Effector memory CD4-positive, alpha-beta T cell (primary cell): ENCODE measurements around the gene NFYB.

ENCODE experiments used
- DNase-seq, 3 donors: peaks; one replicate each; pipeline ENCODE4 v3.0.0-alpha.2; 2020
- H3K27ac ChIP-seq: 2 replicates; pipeline ENCODE4 v1.7.0; 2013; ENCODE audit warnings: mild to moderate bottlenecking, low read length, moderate library complexity; ENCODE audit not compliant: insufficient read depth, poor library complexity, severe bottlenecking
- H3K27me3 ChIP-seq: replicated peaks from 2 replicates; pipeline ENCODE4 v1.7.0; 2013; ENCODE audit warnings: mild to moderate bottlenecking, low read length; ENCODE audit not compliant: insufficient read depth, control insufficient read depth, poor library complexity, severe bottlenecking
- H3K36me3 ChIP-seq: 2 replicates; pipeline ENCODE4 v1.7.0; 2013; ENCODE audit warnings: mild to moderate bottlenecking, low read length, moderate library complexity; ENCODE audit not compliant: control insufficient read depth, insufficient read depth
- H3K4me1 ChIP-seq: 2 replicates; pipeline ENCODE4 v1.7.0; 2013; ENCODE audit warnings: low read length, mild to moderate bottlenecking; ENCODE audit not compliant: control insufficient read depth, insufficient read depth, poor library complexity, severe bottlenecking
- H3K4me3 ChIP-seq: 2 replicates; pipeline ENCODE4 v1.7.0; 2013; ENCODE audit warnings: low read length, low read depth, mild to moderate bottlenecking; ENCODE audit not compliant: insufficient read depth, poor library complexity, severe bottlenecking
- H3K9me3 ChIP-seq: 2 replicates; pipeline ENCODE4 v1.7.0; 2013; ENCODE audit warnings: mild to moderate bottlenecking, low read length, moderate library complexity; ENCODE audit not compliant: control insufficient read depth
- total RNA-seq, 3 donors: gene quantifications; one replicate each; lab custom pipeline; 2026; lab: John Stamatoyannopoulos, UW

The NFYB gene
- total RNA-seq: 15.2 to 19.9 (median 19.7) reads per million in 3 donors

DNA sequence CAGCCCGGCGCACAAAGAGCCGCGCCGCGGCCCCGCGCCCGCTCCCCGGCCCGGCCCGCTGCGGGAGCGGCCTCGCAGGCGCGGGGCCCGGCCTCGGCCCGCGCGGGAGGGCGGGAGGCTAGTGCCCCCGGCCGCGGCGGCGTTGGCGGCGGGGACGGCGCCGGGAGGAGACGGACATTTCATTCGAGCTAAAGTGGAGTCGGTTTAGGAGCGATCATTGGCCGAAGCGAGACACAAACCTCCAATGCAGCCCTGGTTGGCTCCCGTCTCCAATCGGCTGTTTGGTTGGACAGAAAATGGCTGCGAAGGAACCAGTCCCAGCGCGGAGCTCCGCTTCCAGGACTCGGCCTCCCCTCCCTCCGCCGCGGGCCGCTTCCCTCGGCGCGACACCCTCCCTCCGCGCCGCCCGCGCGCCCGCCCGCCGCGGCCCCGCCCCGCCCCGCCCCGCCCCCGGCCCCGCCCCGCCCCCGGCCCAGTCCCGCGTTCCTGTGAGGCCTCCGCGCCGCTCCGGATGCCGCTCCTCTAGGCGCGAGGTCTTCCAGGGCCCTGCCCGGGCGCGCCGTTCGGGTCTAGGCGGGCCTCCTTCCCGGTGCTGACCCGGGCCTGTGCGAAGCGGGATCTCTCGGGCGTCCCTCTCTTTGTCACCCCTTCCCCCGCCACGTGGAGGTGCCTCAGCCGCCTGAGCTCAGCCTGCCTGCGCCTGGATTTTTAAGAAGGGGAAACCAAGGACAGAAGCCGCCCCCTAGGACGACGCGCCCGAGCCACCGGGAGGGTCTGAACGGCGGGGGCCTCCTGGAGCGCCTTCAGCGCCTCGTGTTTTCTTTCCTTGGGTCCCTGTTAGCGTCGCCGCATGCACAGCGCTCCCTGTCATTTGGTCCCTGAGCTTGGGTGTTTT lies at the start of gene NFYB:
Gene NFYB, minus strand, starts transcription at position 309 of the 895 bp plus-strand sequence. CDS start 2,757 bp downstream, outside the sequence.
- Histone ChIP-seq H3K4me1 (peaks cover 15% of the 10 kb centered on the region), H3K36me3 (peaks cover 9% of the 10 kb centered on the region), H3K9me3 (no peaks in the 10 kb centered on the region), H3K4me3 (peak within 1 kb of the TSS; percentile 63), H3K27ac (peak within 1 kb of the TSS; percentile 59), H3K27me3 (no peaks in the 10 kb centered on the region)
- peak; percentile 89 to 92 (median 90) for DNase-seq

GRCh38 chr12:104187446-104188155 lies 49.6 kb upstream of the NFYB start:
- Histone ChIP-seq H3K27me3 (no peaks in the 10 kb centered on the region), H3K9me3 (no peaks in the 10 kb centered on the region), H3K36me3 (no peaks in the 10 kb centered on the region)

GRCh38 chr12:104183443-104183842 lies 45.4 kb upstream of the NFYB start:
- H3K36me3 ChIP-seq: no peaks in the 10 kb centered on the region
- H3K27ac ChIP-seq: no peak overlapping the region
- DNase-seq: no peak
- H3K9me3 ChIP-seq: no peaks in the 10 kb centered on the region
- no peaks in the 10 kb centered on the region for H3K27me3 ChIP-seq
- no peaks in the 10 kb centered on the region for H3K4me1 ChIP-seq
- no peak overlapping the region for H3K4me3 ChIP-seq

More at GRCh38 chr12:104187446-104188155, 49.6 kb upstream of the NFYB start:
- Histone ChIP-seq H3K27ac (no peak overlapping the region), H3K4me1 (no peaks in the 10 kb centered on the region), H3K4me3 (no peak overlapping the region)
- DNase-seq: no peak

GRCh38 chr12:104182621-104183378 lies 44.8 kb upstream of the NFYB start:
- no peaks in the 10 kb centered on the region for H3K4me1 ChIP-seq
- H3K27ac ChIP-seq: no peak overlapping the region
- no peak for DNase-seq
- H3K9me3 ChIP-seq: no peaks in the 10 kb centered on the region
- no peaks in the 10 kb centered on the region for H3K36me3 ChIP-seq
- no peak overlapping the region for H3K4me3 ChIP-seq
- H3K27me3 ChIP-seq: no peaks in the 10 kb centered on the region

- H3K4me1 ChIP-seq: no peaks in the 10 kb centered on the region
- no peak overlapping the region for H3K4me3 ChIP-seq
- no peaks in the 10 kb centered on the region for H3K9me3 ChIP-seq
- no peaks in the 10 kb centered on the region for H3K27me3 ChIP-seq
- no peak overlapping the region for H3K27ac ChIP-seq
- H3K36me3 ChIP-seq: no peaks in the 10 kb centered on the region
- no peak for DNase-seq
Observed at GRCh38 chr12:104182144-104182543, 44.1 kb upstream of the NFYB start.

DNA sequence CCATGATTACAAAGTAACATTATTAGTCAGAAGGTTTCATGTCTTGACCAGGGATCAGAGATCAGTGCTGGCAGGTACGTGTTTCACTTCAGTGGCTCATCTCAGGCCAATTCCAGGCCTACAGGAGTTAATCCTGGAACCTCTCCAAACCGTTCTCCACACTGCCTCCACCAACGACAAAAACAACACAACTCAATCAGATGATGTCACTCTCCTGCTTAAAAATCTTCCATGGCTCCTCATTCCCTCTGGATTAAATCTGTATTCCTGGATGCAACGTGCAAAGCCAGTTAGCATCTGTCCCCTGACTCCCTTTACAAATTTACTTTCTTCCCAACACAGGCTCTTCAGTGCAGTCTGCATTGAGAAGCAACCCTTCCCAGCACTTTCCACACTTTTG lies 43.3 kb upstream of the NFYB start:
- Histone ChIP-seq H3K27me3 (no peaks in the 10 kb centered on the region), H3K4me1 (no peaks in the 10 kb centered on the region), H3K36me3 (no peaks in the 10 kb centered on the region), H3K4me3 (no peak overlapping the region), H3K9me3 (no peaks in the 10 kb centered on the region), H3K27ac (no peak overlapping the region)
- no peak for DNase-seq

DNA sequence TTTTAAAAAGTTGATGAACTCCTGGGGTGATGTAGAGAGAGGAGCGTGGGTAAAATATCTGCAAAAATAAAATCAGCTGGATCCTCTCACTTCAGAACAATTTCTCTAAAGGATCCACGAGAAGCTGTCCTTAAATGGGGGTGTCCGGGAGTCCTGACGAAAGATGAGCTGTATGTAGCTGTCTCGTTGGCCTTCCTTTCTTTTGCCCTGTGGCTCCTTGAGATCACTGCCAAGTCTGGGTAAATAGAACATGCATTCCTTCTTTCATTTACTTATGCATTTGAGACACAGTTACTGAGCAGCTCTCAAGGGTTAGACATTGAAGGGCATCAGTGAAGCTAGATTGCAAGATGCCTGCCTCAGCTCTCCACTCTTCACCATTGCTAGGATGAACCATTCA lies 42.4 kb upstream of the NFYB start:
- no peaks in the 10 kb centered on the region for H3K4me1 ChIP-seq
- DNase-seq: no peak
- H3K36me3 ChIP-seq: no peaks in the 10 kb centered on the region
- no peaks in the 10 kb centered on the region for H3K27me3 ChIP-seq
- no peak overlapping the region for H3K27ac ChIP-seq
- no peak overlapping the region for H3K4me3 ChIP-seq
- no peaks in the 10 kb centered on the region for H3K9me3 ChIP-seq

DNA sequence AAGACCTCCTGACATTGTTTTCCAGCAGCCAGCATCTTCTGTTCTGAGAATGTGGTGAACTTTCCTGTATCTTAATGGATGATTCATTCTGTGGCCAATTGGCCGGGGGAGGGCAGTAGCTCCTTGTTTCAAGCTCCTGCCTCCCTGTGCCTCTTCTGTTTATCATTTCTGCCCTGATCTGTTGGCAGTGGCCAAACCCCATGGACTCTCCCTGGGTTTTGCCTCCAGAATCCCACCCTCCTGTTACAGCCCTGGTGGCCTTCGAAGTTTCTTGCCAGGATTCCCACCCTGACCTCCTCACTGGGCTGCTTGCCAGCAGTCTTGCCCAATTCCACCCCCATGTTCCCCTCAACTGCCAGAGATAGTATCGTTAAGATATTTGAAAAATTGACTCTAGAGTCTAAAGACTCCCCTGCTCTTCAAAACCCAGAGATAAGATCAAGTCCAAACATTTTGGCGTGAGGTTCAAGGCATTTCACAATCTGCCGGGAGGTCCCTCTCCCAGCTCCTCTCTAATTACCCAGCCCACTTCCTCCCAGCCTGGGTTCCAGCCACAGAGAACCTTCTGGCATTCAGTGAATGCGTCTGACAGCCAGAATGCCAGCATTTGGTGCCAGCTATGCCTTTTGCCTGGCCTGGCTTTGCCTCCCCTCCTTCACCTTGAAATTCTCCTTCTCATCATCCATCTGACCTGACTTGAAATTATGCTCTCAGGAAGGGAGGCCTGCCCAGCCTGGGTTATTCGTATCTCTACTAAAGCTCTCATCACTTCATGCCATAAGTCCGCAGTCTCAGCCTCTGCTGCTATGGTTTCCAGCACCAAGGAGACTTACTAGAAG lies 39.9 kb upstream of the NFYB start:
- Histone ChIP-seq H3K36me3 (no peaks in the 10 kb centered on the region), H3K4me1 (no peaks in the 10 kb centered on the region), H3K27me3 (no peaks in the 10 kb centered on the region)

GRCh38 chr12:104177336-104177662 lies 39.3 kb upstream of the NFYB start:
- DNase-seq: no peak
- H3K4me1 ChIP-seq: no peaks in the 10 kb centered on the region

More for the DNA sequence above, 39.9 kb upstream of the NFYB start:
- no peak overlapping the region for H3K4me3 ChIP-seq
- H3K27ac ChIP-seq: no peak overlapping the region
- H3K9me3 ChIP-seq: no peaks in the 10 kb centered on the region
- DNase-seq: no peak

More at GRCh38 chr12:104177336-104177662, 39.3 kb upstream of the NFYB start:
- no peaks in the 10 kb centered on the region for H3K36me3 ChIP-seq
- no peak overlapping the region for H3K27ac ChIP-seq
- no peaks in the 10 kb centered on the region for H3K9me3 ChIP-seq
- no peaks in the 10 kb centered on the region for H3K27me3 ChIP-seq
- no peak overlapping the region for H3K4me3 ChIP-seq
